Activated T-cell treated with anti-CD3 and anti-CD28 coated beads, Interleukin-2, amount 50 U/mL, for 4 hours (primary cell): Measurements from ENCODE around the gene SYNGR3. TPM values are rescaled to one million over a fixed set of nuclear protein-coding genes. Genes with fewer than 3 reads are reported as not detected.
"Not testable (repeated sequence)": the region's sequence is repeated elsewhere in the genome, so short reads cannot be mapped to it uniquely, and the experiment has no call there.

ENCODE experiments used
- ATAC-seq, 2 donors: fragments of 200-7000 bp; cut with Tn5 transposase; one replicate each; pipeline ENCODE4 v1.10.0; 2021
- DNase-seq: peaks from one replicate; pipeline ENCODE4 v3.0.0-alpha.2; 2020
- H3K27me3 Mint-ChIP-seq: one replicate; pipeline ENCODE4 v1.8.0; 2021; ENCODE audit warnings: low read depth, mixed read lengths
- H3K36me3 Mint-ChIP-seq: one replicate; pipeline ENCODE4 v1.8.0; 2022; ENCODE audit warnings: mixed read lengths; ENCODE audit not compliant: insufficient read depth
- H3K4me1 Mint-ChIP-seq: one replicate; pipeline ENCODE4 v1.8.0; 2021; ENCODE audit warnings: low read depth, mixed read lengths
- H3K4me3 Mint-ChIP-seq: one replicate; pipeline ENCODE4 v1.8.0; 2021; ENCODE audit warnings: mild to moderate bottlenecking, moderate library complexity, mixed read lengths
- H3K9me3 Mint-ChIP-seq: one replicate; pipeline ENCODE4 v1.8.0; 2021; ENCODE audit warnings: mixed read lengths
- total RNA-seq, 3 donors: library from RNA; stranded (reverse); gene quantifications; one replicate each; pipeline ENCODE4 v1.2.1, GENCODE V29; 2021

SYNGR3 gene
- total RNA-seq, 3 donors from 2014 or later, result 2.7 to 4.3 (median 3.5) TPM

GRCh38 chr16:2028146-2028545 is 38.4 kb downstream of the SYNGR3 start:
- Mint-ChIP-seq H3K36me3 (no peaks in the 10 kb centered on the region), H3K27me3 (peaks cover 2% of the 10 kb centered on the region), H3K4me3 (peak overlapping the region; percentile 71), H3K4me1 (peaks cover 10% of the 10 kb centered on the region), H3K9me3 (no peaks in the 10 kb centered on the region)
- DNase-seq, result no peak
- no peak for ATAC-seq

- no peak overlapping the region for H3K4me3 Mint-ChIP-seq
- no peaks in the 10 kb centered on the region for H3K36me3 Mint-ChIP-seq
- H3K4me1 Mint-ChIP-seq, result peaks cover 9% of the 10 kb centered on the region
- no peaks in the 10 kb centered on the region for H3K9me3 Mint-ChIP-seq
- DNase-seq, result no peak
- H3K27me3 Mint-ChIP-seq, result peaks cover 2% of the 10 kb centered on the region
- no peak for ATAC-seq
These were observed 39.0 kb downstream of the SYNGR3 start for GRCh38 chr16:2028620-2029220.

- H3K36me3 Mint-ChIP-seq, result no peaks in the 10 kb centered on the region
- H3K9me3 Mint-ChIP-seq, result no peaks in the 10 kb centered on the region
- peaks cover 2% of the 10 kb centered on the region for H3K27me3 Mint-ChIP-seq
- ATAC-seq (no peak), DNase-seq (no peak)
- peaks cover 5% of the 10 kb centered on the region for H3K4me1 Mint-ChIP-seq
- H3K4me3 Mint-ChIP-seq, result no peak overlapping the region
These were observed 39.6 kb downstream of the SYNGR3 start for GRCh38 chr16:2029350-2029749.

- no peak for ATAC-seq
- Mint-ChIP-seq H3K4me1 (peaks cover 5% of the 10 kb centered on the region), H3K4me3 (no peak overlapping the region), H3K9me3 (no peaks in the 10 kb centered on the region), H3K36me3 (no peaks in the 10 kb centered on the region), H3K27me3 (peaks cover 2% of the 10 kb centered on the region)
- DNase-seq, result no peak
These were observed 40.3 kb downstream of the SYNGR3 start for GRCh38 chr16:2030036-2030435.

- peaks cover 2% of the 10 kb centered on the region for H3K27me3 Mint-ChIP-seq
- no peaks in the 10 kb centered on the region for H3K36me3 Mint-ChIP-seq
- DNase-seq (no peak), ATAC-seq (no peak)
- H3K4me3 Mint-ChIP-seq, result no peak overlapping the region
- no peaks in the 10 kb centered on the region for H3K9me3 Mint-ChIP-seq
- peaks cover 5% of the 10 kb centered on the region for H3K4me1 Mint-ChIP-seq
These were observed 41.4 kb downstream of the SYNGR3 start for GRCh38 chr16:2031081-2031577.

- DNase-seq, result no peak
- Mint-ChIP-seq H3K4me1 (peaks cover 3% of the 10 kb centered on the region), H3K36me3 (no peaks in the 10 kb centered on the region), H3K27me3 (peaks cover 2% of the 10 kb centered on the region), H3K9me3 (no peaks in the 10 kb centered on the region), H3K4me3 (no peak overlapping the region)
- ATAC-seq, result peak in 1 of 2 donors; percentile 20
These were observed 42.7 kb downstream of the SYNGR3 start for GRCh38 chr16:2032285-2033056.

- Mint-ChIP-seq H3K36me3 (no peaks in the 10 kb centered on the region), H3K27me3 (no peaks in the 10 kb centered on the region), H3K4me1 (no peaks in the 10 kb centered on the region), H3K4me3 (no peak overlapping the region), H3K9me3 (no peaks in the 10 kb centered on the region)
- DNase-seq (no peak), ATAC-seq (peak; percentile 32 to 57)
These were observed 43.5 kb downstream of the SYNGR3 start for GRCh38 chr16:2033057-2033908.

GRCh38 chr16:2033909-2034695 is 44.3 kb downstream of the SYNGR3 start:
- H3K9me3 Mint-ChIP-seq, H3K4me1 Mint-ChIP-seq, H3K36me3 Mint-ChIP-seq, ATAC-seq, H3K27me3 Mint-ChIP-seq, H3K4me3 Mint-ChIP-seq, DNase-seq: not testable (repeated sequence)

- Mint-ChIP-seq H3K27me3 (no peaks in the 10 kb centered on the region), H3K4me3 (no peak overlapping the region), H3K36me3 (no peaks in the 10 kb centered on the region), H3K4me1 (no peaks in the 10 kb centered on the region), H3K9me3 (no peaks in the 10 kb centered on the region)
- DNase-seq (no peak), ATAC-seq (no peak)
These were observed 45.1 kb downstream of the SYNGR3 start for GRCh38 chr16:2034696-2035430.

GRCh38 chr16:2035431-2036199 is 45.8 kb downstream of the SYNGR3 start:
- no peaks in the 10 kb centered on the region for H3K36me3 Mint-ChIP-seq
- no peak for DNase-seq
- no peak for ATAC-seq
- no peaks in the 10 kb centered on the region for H3K9me3 Mint-ChIP-seq
- H3K4me3 Mint-ChIP-seq, result no peak overlapping the region
- no peaks in the 10 kb centered on the region for H3K27me3 Mint-ChIP-seq
- no peaks in the 10 kb centered on the region for H3K4me1 Mint-ChIP-seq

- H3K4me1 Mint-ChIP-seq, result no peaks in the 10 kb centered on the region
- no peaks in the 10 kb centered on the region for H3K36me3 Mint-ChIP-seq
- ATAC-seq, result no peak
- DNase-seq, result no peak
- H3K4me3 Mint-ChIP-seq, result no peak overlapping the region
- no peaks in the 10 kb centered on the region for H3K27me3 Mint-ChIP-seq
- no peaks in the 10 kb centered on the region for H3K9me3 Mint-ChIP-seq
These were observed 46.6 kb downstream of the SYNGR3 start for GRCh38 chr16:2036200-2036966.

- Mint-ChIP-seq H3K27me3 (no peaks in the 10 kb centered on the region), H3K4me3 (no peak overlapping the region), H3K4me1 (no peaks in the 10 kb centered on the region), H3K9me3 (no peaks in the 10 kb centered on the region), H3K36me3 (no peaks in the 10 kb centered on the region)
- no peak for DNase-seq
- no peak for ATAC-seq
These were observed 47.3 kb downstream of the SYNGR3 start for GRCh38 chr16:2037115-2037514.
